IMR-90 (cell line): Measurements from ENCODE around the gene CCKAR. TPM values are rescaled to one million over a fixed set of nuclear protein-coding genes. Genes with fewer than 3 reads are reported as not detected.

Experiments
- ATAC-seq: fragments of 200-7000 bp; cut with Tn5 transposase; 2 replicates; pipeline ENCODE4 v1.9.1; 2020; ENCODE audit warnings: low read depth, mild to moderate bottlenecking, moderate library complexity
- BruUV-seq: library from RNA; stranded (reverse); fragments of 400-500 nt; replicated peaks from 2 replicates; lab custom pipeline; 2021; lab: Mats Ljungman, UMichigan
- CTCF ChIA-PET: fragments of 300-600 bp; formaldehyde crosslinking; extraction: SDS; loops from one replicate; lab custom pipeline; 2021; ENCODE audit warnings: antibody characterized with exemption; lab: Yijun Ruan, JAX
- POLR2A ChIA-PET: fragments of 300-600 bp; sonication (Branson Sonifier 250); formaldehyde crosslinking; loops from one replicate; lab custom pipeline; 2022; ENCODE audit warnings: antibody characterized with exemption; ENCODE audit not compliant: unreplicated experiment; lab: Charles Lee
- DNase-seq: peaks from one replicate; pipeline ENCODE4 v3.0.0; 2013
- H2AFZ ChIP-seq: replicated peaks from 2 replicates; pipeline ENCODE3; 2013; ENCODE audit warnings: low read length, mild to moderate bottlenecking; ENCODE audit not compliant: poor library complexity
- H2AK5ac ChIP-seq: 2 replicates; pipeline ENCODE4 v1.6.1; 2013; ENCODE audit warnings: low read depth, low read length, inconsistent platforms
- H2AK9ac ChIP-seq: replicated peaks from 2 replicates; pipeline ENCODE3; 2013; ENCODE audit warnings: mild to moderate bottlenecking, low read depth, low read length, moderate library complexity; ENCODE audit not compliant: poor library complexity
- H2BK120ac ChIP-seq: 2 replicates; pipeline ENCODE4 v1.6.1; 2013; ENCODE audit warnings: low read depth, low read length, inconsistent platforms
- H2BK15ac ChIP-seq: 3 replicates; pipeline ENCODE4 v1.6.1; 2013; ENCODE audit warnings: low read depth, low read length, inconsistent platforms
- H2BK20ac ChIP-seq: 2 replicates; pipeline ENCODE4 v1.6.1; 2013; ENCODE audit warnings: low read depth, mild to moderate bottlenecking, inconsistent platforms, low read length, moderate library complexity
- H2BK5ac ChIP-seq: 2 replicates; pipeline ENCODE4 v1.6.1; 2013; ENCODE audit warnings: mild to moderate bottlenecking, low read depth, low read length, inconsistent platforms; ENCODE audit not compliant: poor library complexity, severe bottlenecking
- H3K14ac ChIP-seq: replicated peaks from 2 replicates; pipeline ENCODE4 v1.6.1; 2013; ENCODE audit warnings: low read depth, low read length, inconsistent platforms
- H3K18ac ChIP-seq: 2 replicates; pipeline ENCODE4 v1.6.1; 2013; ENCODE audit warnings: low read depth, low read length, control low read depth
- H3K23ac ChIP-seq: 2 replicates; pipeline ENCODE4 v1.6.1; 2013; ENCODE audit warnings: low read depth, low read length, inconsistent platforms
- H3K27ac ChIP-seq: 2 replicates; pipeline ENCODE4 v1.5.1; 2013; ENCODE audit warnings: mild to moderate bottlenecking, control low read depth, low read length; ENCODE audit not compliant: insufficient read depth
- H3K27me3 ChIP-seq: 2 replicates; pipeline ENCODE4 v1.6.1; 2013; ENCODE audit warnings: low read length; ENCODE audit not compliant: control insufficient read depth, insufficient read depth
- H3K36me3 ChIP-seq: 2 replicates; pipeline ENCODE4 v1.6.1; 2013; ENCODE audit warnings: low read length, mixed read lengths; ENCODE audit not compliant: control insufficient read depth, insufficient read depth
- H3K4ac ChIP-seq: 2 replicates; pipeline ENCODE4 v1.6.1; 2013; ENCODE audit warnings: low read depth, low read length, inconsistent platforms
- H3K4me1 ChIP-seq: 2 replicates; pipeline ENCODE4 v1.6.1; 2013; ENCODE audit warnings: low read length, mixed read lengths; ENCODE audit not compliant: control insufficient read depth, insufficient read depth
- H3K4me2 ChIP-seq: 2 replicates; pipeline ENCODE4 v1.6.1; 2013; ENCODE audit warnings: low read depth, mild to moderate bottlenecking, control low read depth, low read length, moderate library complexity
- H3K4me3 ChIP-seq: 2 replicates; pipeline ENCODE4 v1.5.1; 2013; ENCODE audit warnings: low read depth, mild to moderate bottlenecking, control low read depth, low read length, moderate library complexity; ENCODE audit not compliant: insufficient read depth
- H3K56ac ChIP-seq: 2 replicates; pipeline ENCODE4 v1.6.1; 2013; ENCODE audit warnings: low read length, inconsistent platforms; ENCODE audit not compliant: insufficient read depth; ENCODE audit errors: extremely low read depth
- H3K79me1 ChIP-seq, 2 experiments: 2 replicates each; pipeline ENCODE4 v1.6.1; 2013; ENCODE audit warnings: low read length in 2 of 2, inconsistent platforms in 1 of 2, low read depth in 1 of 2
- H3K9ac ChIP-seq: 2 replicates; pipeline ENCODE4 v1.6.1; 2013; ENCODE audit warnings: low read depth, low read length, control low read depth
- H3K9me1 ChIP-seq: 2 replicates; pipeline ENCODE4 v1.6.1; 2013; ENCODE audit warnings: low read length, inconsistent platforms; ENCODE audit not compliant: insufficient read depth
- H3K9me3 ChIP-seq: 2 replicates; pipeline ENCODE4 v1.6.1; 2013; ENCODE audit warnings: low read length; ENCODE audit not compliant: control insufficient read depth, insufficient read depth
- H4K20me1 ChIP-seq: 2 replicates; pipeline ENCODE4 v1.6.1; 2013; ENCODE audit warnings: low read length, inconsistent platforms; ENCODE audit not compliant: insufficient read depth
- H4K5ac ChIP-seq: 2 replicates; pipeline ENCODE4 v1.6.1; 2013; ENCODE audit warnings: mild to moderate bottlenecking, low read depth, low read length, control low read depth
- H4K8ac ChIP-seq, 2 experiments: 2 replicates each; pipeline ENCODE4 v1.6.1; 2013; ENCODE audit warnings: low read depth in 2 of 2, low read length in 2 of 2, control low read depth in 1 of 2, inconsistent platforms in 1 of 2
- H4K91ac ChIP-seq: 2 replicates; pipeline ENCODE4 v1.6.1; 2013; ENCODE audit warnings: low read depth, low read length, inconsistent platforms; ENCODE audit not compliant: insufficient read depth
- CHD1 ChIP-seq: IDR thresholded peaks from 2 replicates; pipeline ENCODE4 v1.6.1; 2012; ENCODE audit warnings: low read depth, low read length, improper control_type of control experiment
- CTCF ChIP-seq: conservative IDR thresholded peaks from 2 replicates; pipeline ENCODE4 v1.5.1; 2012; ENCODE audit warnings: mild to moderate bottlenecking, low read depth, low read length, improper control_type of control experiment
- FOS ChIP-seq: fragments of 150-350 bp; IDR thresholded peaks from 2 replicates; pipeline ENCODE4 v1.6.1; 2016; ENCODE audit warnings: low read depth, low read length
- MAZ ChIP-seq: IDR thresholded peaks from 2 replicates; pipeline ENCODE4 v1.6.1; 2012; ENCODE audit warnings: low read depth, mild to moderate bottlenecking, low read length, improper control_type of control experiment, moderate library complexity, borderline replicate concordance
- MXI1 ChIP-seq: IDR thresholded peaks from 2 replicates; pipeline ENCODE4 v1.6.1; 2012; ENCODE audit warnings: low read depth, mild to moderate bottlenecking, low read length, moderate library complexity, borderline replicate concordance
- NFE2L2 ChIP-seq: fragments of 150-350 bp; IDR thresholded peaks from 2 replicates; pipeline ENCODE4 v1.6.1; 2016; ENCODE audit warnings: low read depth, mild to moderate bottlenecking, low read length
- POLR2A ChIP-seq: IDR thresholded peaks from 2 replicates; pipeline ENCODE4 v1.6.1; 2012; ENCODE audit warnings: mild to moderate bottlenecking, low read depth, low read length
- RCOR1 ChIP-seq: IDR thresholded peaks from 2 replicates; pipeline ENCODE4 v1.6.1; 2012; ENCODE audit warnings: mild to moderate bottlenecking, low read length, improper control_type of control experiment; ENCODE audit not compliant: insufficient replicate concordance
- RFX5 ChIP-seq: IDR thresholded peaks from 2 replicates; pipeline ENCODE4 v1.8.0; 2012; ENCODE audit warnings: low read depth, mild to moderate bottlenecking, low read length, moderate library complexity
- SMC3 ChIP-seq: fragments of 150-350 bp; IDR thresholded peaks from 2 replicates; pipeline ENCODE4 v1.6.1; 2016; ENCODE audit warnings: low read depth, mild to moderate bottlenecking, antibody characterized with exemption, low read length, moderate library complexity
- USF2 ChIP-seq: fragments of 150-350 bp; IDR thresholded peaks from 2 replicates; pipeline ENCODE4 v1.6.1; 2017; ENCODE audit warnings: mild to moderate bottlenecking, antibody characterized with exemption, low read length, low read depth
- WGBS, 2 experiments: methylation state at CpG; one replicate each; pipeline versions ENCODE4 v1.1.5 to v1.1.7; 2013; ENCODE audit warnings: missing lambda C conversion rate in 2 of 2; ENCODE audit not compliant: insufficient read length in 1 of 2; ENCODE audit errors: extremely low coverage in 2 of 2; 5-methylcytosine and 5-hydroxymethylcytosine counted together
- dilution Hi-C: fragments of 300-500 bp; cut with HindIII; formaldehyde crosslinking; loops from one replicate; pipeline ENCODE4 v1.14.3; 2018; ENCODE audit warnings: low sequenced_read_pairs; ENCODE audit not compliant: unreplicated experiment
- in situ Hi-C: fragments of 300-500 bp; cut with MboI; formaldehyde crosslinking; loops from 3 replicates; pipeline ENCODE4 v1.14.3; 2019; ENCODE audit warnings: low sequenced_read_pairs, inconsistent platforms, mixed read lengths
- intact Hi-C: fragments of 100-400 bp; cut with micrococcal nuclease; formaldehyde crosslinking; loops from 2 replicates; pipeline ENCODE4 v1.10.0; 2022
- polyA plus RNA-seq, 3 experiments: library from polyadenylated mRNA; depleted of rRNA; stranded (reverse); fragments of >200 nt; gene quantifications; 2 replicates each; pipeline ENCODE4 v1.2.3, GENCODE V29; 2012; ENCODE audit warnings: low replicate concordance in 1 of 3
- total RNA-seq: library from RNA; depleted of rRNA; stranded (reverse); fragments of >200 nt; gene quantifications from 2 replicates; pipeline ENCODE4 v1.2.3, GENCODE V29; 2012

The CCKAR gene
- total and polyA plus RNA-seq, 2 of the 4 experiments (the other 2 are of a cell fraction), result not detected

DNA sequence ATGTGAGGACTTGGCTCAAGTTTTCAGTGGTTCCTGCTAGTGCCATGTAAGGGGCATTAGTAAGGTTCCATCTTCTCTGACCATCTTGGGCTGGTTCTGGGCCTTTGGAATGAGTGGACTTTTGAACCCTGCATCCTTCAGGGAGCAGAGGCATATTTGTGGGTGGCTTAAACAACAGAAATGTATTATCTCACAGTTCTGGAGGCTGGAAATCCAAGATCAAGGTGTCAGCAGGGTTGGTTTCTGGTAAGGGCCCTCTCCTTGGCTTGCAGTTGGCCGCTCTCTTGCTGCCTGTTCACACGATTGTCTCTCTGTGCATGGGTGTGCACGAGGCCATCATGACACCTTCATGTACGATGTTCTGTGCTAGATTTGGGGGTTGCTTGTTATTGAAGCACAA lies 21.3 kb downstream of the CCKAR start:
- no peak overlapping the region for H2AFZ ChIP-seq
- peaks cover 4% of the 10 kb centered on the region; the same call in 1 of the 2 replicates for H3K27me3 ChIP-seq
- H2AK9ac ChIP-seq, result no peak overlapping the region
- H3K9me1 ChIP-seq, result no peaks in the 10 kb centered on the region
- no peak overlapping the region for H3K4me2 ChIP-seq
- 60% methylated on average over 1 of the region's 4 CpGs; no CpG with 5 or more reads in 1 of the 2 experiments for WGBS, 2 experiments
- no peak overlapping the region for H4K8ac ChIP-seq
- no peak overlapping the region for H4K5ac ChIP-seq
- no peak overlapping the region for H3K27ac ChIP-seq
- H2BK5ac ChIP-seq, result no peak overlapping the region
- H3K14ac ChIP-seq, result no peak overlapping the region
- H2BK15ac ChIP-seq, result no peak overlapping the region
- CTCF ChIA-PET, result no interaction called here
- H3K9ac ChIP-seq, result no peak overlapping the region
- H3K9me3 ChIP-seq, result peaks cover 4% of the 10 kb centered on the region
- H2BK20ac ChIP-seq, result no peak overlapping the region
- no peaks in the 10 kb centered on the region for H3K4me1 ChIP-seq
- no peak overlapping the region for H3K4ac ChIP-seq
- H2BK120ac ChIP-seq, result no peak overlapping the region
- DNase-seq, result no peak
- H3K23ac ChIP-seq, result no peak overlapping the region
- no peak for TF ChIP-seq USF2
- no peak for TF ChIP-seq POLR2A
- TF ChIP-seq RCOR1, result no peak
- no peak for TF ChIP-seq FOS
- TF ChIP-seq NFE2L2, result no peak
- no peak for TF ChIP-seq MXI1
- no peak for TF ChIP-seq CHD1
- no peak for TF ChIP-seq RFX5
- TF ChIP-seq CTCF, result no peak
- no peak for TF ChIP-seq SMC3
- TF ChIP-seq MAZ, result no peak
- H3K36me3 ChIP-seq, result no peaks in the 10 kb centered on the region
- no peak overlapping the region for H2AK5ac ChIP-seq
- H3K79me1 ChIP-seq, result no peaks in the 10 kb centered on the region
- no peaks in the 10 kb centered on the region for H4K20me1 ChIP-seq
- no peak overlapping the region for H4K91ac ChIP-seq
- no peak overlapping the region for H3K56ac ChIP-seq
- intact Hi-C loops (no loop called here), in situ Hi-C loops (loop anchor here (25.0 kb wide), 1 partner anchor 543 kb away; no protein-coding TSS in a partner anchor), dilution Hi-C loops (no loop called here)
- POLR2A ChIA-PET, result no interaction called here
- H3K4me3 ChIP-seq, result no peak overlapping the region
- no TSS peak for BruUV-seq
- no peak for ATAC-seq
- no peak overlapping the region for H3K18ac ChIP-seq
